ENCODE measurements around the gene TCF7L2. TPM values are rescaled to one million over a fixed set of nuclear protein-coding genes. Genes with fewer than 3 reads are reported as not detected.

The TCF7L2 gene
- total RNA-seq, 1 donor from 2014 or later, result 88.2 TPM

GRCh38 chr10:112955582-112956421 is 5.8 kb downstream of the TCF7L2 start:
- Mint-ChIP-seq H3K36me3 (ENCODE audit: unreplicated experiment) (peaks cover 14% of the 10 kb centered on the region), H3K27ac (ENCODE audit: unreplicated experiment) (peak overlapping the region; percentile 96), H3K4me1 (ENCODE audit: unreplicated experiment) (peaks cover 68% of the 10 kb centered on the region), H3K4me3 (ENCODE audit: unreplicated experiment) (peak overlapping the region; percentile 95), H3K9me3 (ENCODE audit: unreplicated experiment) (no peaks in the 10 kb centered on the region), H3K27me3 (ENCODE audit: unreplicated experiment) (no peaks in the 10 kb centered on the region)
- TF ChIP-seq CTCF (IDR thresholded peaks at IDR 0.05), result no peak
- no peak for DNase-seq (ENCODE audit: extremely low spot score, unreplicated experiment)

GRCh38 chr10:112956631-112957350 is 6.7 kb downstream of the TCF7L2 start:
- H3K36me3 Mint-ChIP-seq (ENCODE audit: unreplicated experiment), result peaks cover 18% of the 10 kb centered on the region
- no peak for TF ChIP-seq CTCF (IDR thresholded peaks at IDR 0.05)
- H3K9me3 Mint-ChIP-seq (ENCODE audit: unreplicated experiment), result no peaks in the 10 kb centered on the region
- H3K27ac Mint-ChIP-seq (ENCODE audit: unreplicated experiment), result peak overlapping the region; percentile 96
- no peak for DNase-seq (ENCODE audit: extremely low spot score, unreplicated experiment)
- H3K4me1 Mint-ChIP-seq (ENCODE audit: unreplicated experiment), result peaks cover 75% of the 10 kb centered on the region
- peak overlapping the region; percentile 95 for H3K4me3 Mint-ChIP-seq (ENCODE audit: unreplicated experiment)
- H3K27me3 Mint-ChIP-seq (ENCODE audit: unreplicated experiment), result no peaks in the 10 kb centered on the region

GRCh38 chr10:112957640-112958092 is 7.6 kb downstream of the TCF7L2 start:
- peaks cover 80% of the 10 kb centered on the region for H3K4me1 Mint-ChIP-seq (ENCODE audit: unreplicated experiment)
- peak overlapping the region; percentile 95 for H3K4me3 Mint-ChIP-seq (ENCODE audit: unreplicated experiment)
- TF ChIP-seq CTCF (IDR thresholded peaks at IDR 0.05), result no peak
- DNase-seq (ENCODE audit: extremely low spot score, unreplicated experiment), result no peak
- no peaks in the 10 kb centered on the region for H3K27me3 Mint-ChIP-seq (ENCODE audit: unreplicated experiment)
- H3K9me3 Mint-ChIP-seq (ENCODE audit: unreplicated experiment), result no peaks in the 10 kb centered on the region
- H3K36me3 Mint-ChIP-seq (ENCODE audit: unreplicated experiment), result peaks cover 18% of the 10 kb centered on the region
- H3K27ac Mint-ChIP-seq (ENCODE audit: unreplicated experiment), result peak overlapping the region; percentile 96

- no peaks in the 10 kb centered on the region for H3K27me3 Mint-ChIP-seq (ENCODE audit: unreplicated experiment)
- peak overlapping the region; percentile 96 for H3K27ac Mint-ChIP-seq (ENCODE audit: unreplicated experiment)
- DNase-seq (ENCODE audit: extremely low spot score, unreplicated experiment), result no peak
- no peaks in the 10 kb centered on the region for H3K9me3 Mint-ChIP-seq (ENCODE audit: unreplicated experiment)
- no peak for TF ChIP-seq CTCF (IDR thresholded peaks at IDR 0.05)
- peak overlapping the region; percentile 95 for H3K4me3 Mint-ChIP-seq (ENCODE audit: unreplicated experiment)
- H3K36me3 Mint-ChIP-seq (ENCODE audit: unreplicated experiment), result peaks cover 14% of the 10 kb centered on the region
- peaks cover 85% of the 10 kb centered on the region for H3K4me1 Mint-ChIP-seq (ENCODE audit: unreplicated experiment)
These were observed 8.4 kb downstream of the TCF7L2 start for GRCh38 chr10:112958275-112958995.
